Smooth muscle cell (in vitro differentiated cells): ENCODE results near the gene MPZL2. TPM values are rescaled to one million over a fixed set of nuclear protein-coding genes. Genes with fewer than 3 reads are reported as not detected.

Source experiments
- DNase-seq: peaks from one replicate; lab custom pipeline; 2025; ENCODE audit not compliant: unreplicated experiment; lab: John Stamatoyannopoulos, UW
- H2AFZ ChIP-seq: fragments of 200-600 bp; sonication (generic); 2 replicates; pipeline ENCODE4 v1.6.0; 2016; ENCODE audit warnings: antibody characterized with exemption, low read depth, mild to moderate bottlenecking
- H3F3A ChIP-seq: fragments of 200-600 bp; sonication (generic); 2 replicates; pipeline ENCODE4 v1.6.0; 2017; ENCODE audit warnings: antibody characterized with exemption, low read depth
- H3K27ac ChIP-seq: fragments of 200-600 bp; sonication (generic); 2 replicates; pipeline ENCODE4 v1.5.1; 2016; ENCODE audit warnings: low read depth, mild to moderate bottlenecking
- H3K27me3 ChIP-seq: fragments of 200-600 bp; sonication (generic); 2 replicates; pipeline ENCODE4 v1.6.1; 2016; ENCODE audit warnings: low read depth, mild to moderate bottlenecking
- H3K36me3 ChIP-seq: fragments of 200-600 bp; sonication (generic); 2 replicates; pipeline ENCODE4 v1.5.1; 2016; ENCODE audit warnings: low read depth
- H3K4me1 ChIP-seq: fragments of 200-600 bp; sonication (generic); 2 replicates; pipeline ENCODE4 v1.5.1; 2016; ENCODE audit warnings: low read depth
- H3K4me2 ChIP-seq: fragments of 200-600 bp; sonication (generic); 2 replicates; pipeline ENCODE4 v1.6.0; 2016; ENCODE audit warnings: mild to moderate bottlenecking
- H3K4me3 ChIP-seq: fragments of 200-600 bp; sonication (generic); 2 replicates; pipeline ENCODE4 v1.5.1; 2016; ENCODE audit warnings: mild to moderate bottlenecking
- H3K79me2 ChIP-seq: fragments of 200-600 bp; sonication (generic); 2 replicates; pipeline ENCODE4 v1.6.0; 2016; ENCODE audit warnings: low read depth, mild to moderate bottlenecking
- H3K9ac ChIP-seq: fragments of 200-600 bp; sonication (generic); 2 replicates; pipeline ENCODE4 v1.6.0; 2016; ENCODE audit warnings: low read depth
- H3K9me3 ChIP-seq: fragments of 200-600 bp; sonication (generic); replicated peaks from 2 replicates; pipeline ENCODE4 v1.5.1; 2016; ENCODE audit warnings: low read depth
- H4K20me1 ChIP-seq: fragments of 200-600 bp; sonication (generic); 2 replicates; pipeline ENCODE4 v1.6.0; 2016; ENCODE audit warnings: low read depth
- WGBS: methylation state at CpG from one replicate; pipeline ENCODE4 v1.1.7; 2016; ENCODE audit warnings: low lambda C conversion rate; 5-methylcytosine and 5-hydroxymethylcytosine counted together
- polyA plus RNA-seq: library from polyadenylated mRNA; unstranded; fragments of >200 nt; fragmentation: Nextera tagmentation; extraction: Ambion mirVana; gene quantifications from 2 replicates; pipeline ENCODE4 v1.2.1, GENCODE V29; 2016
- total RNA-seq: library from RNA; depleted of rRNA; stranded (reverse); fragments of >200 nt; gene quantifications from 2 replicates; pipeline ENCODE4 v1.2.3, GENCODE V29; 2014
- TF ChIP-seq, protein P1 (sequence below): fragments of 200-600 bp; sonication (generic); IDR thresholded peaks from 2 replicates; pipeline ENCODE4 v1.5.1; 2017; ENCODE audit warnings: borderline replicate concordance, mild to moderate bottlenecking, antibody characterized with exemption; ENCODE audit not compliant: insufficient read depth, poor library complexity, severe bottlenecking

MPZL2 gene
- total and polyA plus RNA-seq, 2 experiments from 2014 or later: 5.5 to 53.9 TPM

DNA sequence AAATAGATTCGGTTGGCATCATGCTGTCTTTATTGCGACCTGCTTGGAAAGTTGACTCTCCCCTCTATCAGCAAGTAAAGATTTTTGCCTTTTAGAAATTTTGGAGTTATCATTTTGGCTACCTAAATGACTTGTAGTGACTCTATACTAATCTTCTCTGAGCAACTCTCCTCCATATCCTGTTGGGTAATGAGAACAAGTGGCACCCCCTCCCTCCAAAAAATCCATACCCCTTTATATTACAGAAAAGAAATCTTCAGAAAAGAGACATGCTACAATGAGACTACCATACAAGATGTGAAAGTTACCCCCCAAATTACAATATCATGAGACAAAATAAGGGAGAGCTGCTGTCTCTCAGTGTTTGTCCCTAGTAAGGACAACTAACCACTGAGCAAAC is 40.5 kb downstream of the MPZL2 start:
- H3K36me3 ChIP-seq: no peaks in the 10 kb centered on the region
- no peak overlapping the region for H2AFZ ChIP-seq
- no peaks in the 10 kb centered on the region for H3F3A ChIP-seq
- TF ChIP-seq, protein P1, sequence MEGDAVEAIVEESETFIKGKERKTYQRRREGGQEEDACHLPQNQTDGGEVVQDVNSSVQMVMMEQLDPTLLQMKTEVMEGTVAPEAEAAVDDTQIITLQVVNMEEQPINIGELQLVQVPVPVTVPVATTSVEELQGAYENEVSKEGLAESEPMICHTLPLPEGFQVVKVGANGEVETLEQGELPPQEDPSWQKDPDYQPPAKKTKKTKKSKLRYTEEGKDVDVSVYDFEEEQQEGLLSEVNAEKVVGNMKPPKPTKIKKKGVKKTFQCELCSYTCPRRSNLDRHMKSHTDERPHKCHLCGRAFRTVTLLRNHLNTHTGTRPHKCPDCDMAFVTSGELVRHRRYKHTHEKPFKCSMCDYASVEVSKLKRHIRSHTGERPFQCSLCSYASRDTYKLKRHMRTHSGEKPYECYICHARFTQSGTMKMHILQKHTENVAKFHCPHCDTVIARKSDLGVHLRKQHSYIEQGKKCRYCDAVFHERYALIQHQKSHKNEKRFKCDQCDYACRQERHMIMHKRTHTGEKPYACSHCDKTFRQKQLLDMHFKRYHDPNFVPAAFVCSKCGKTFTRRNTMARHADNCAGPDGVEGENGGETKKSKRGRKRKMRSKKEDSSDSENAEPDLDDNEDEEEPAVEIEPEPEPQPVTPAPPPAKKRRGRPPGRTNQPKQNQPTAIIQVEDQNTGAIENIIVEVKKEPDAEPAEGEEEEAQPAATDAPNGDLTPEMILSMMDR: no peak
- no peaks in the 10 kb centered on the region for H3K9me3 ChIP-seq
- H3K4me2 ChIP-seq: no peak overlapping the region
- no peaks in the 10 kb centered on the region for H3K79me2 ChIP-seq
- peaks cover 46% of the 10 kb centered on the region for H3K27me3 ChIP-seq
- no peak overlapping the region for H3K27ac ChIP-seq
- H3K4me3 ChIP-seq: no peak overlapping the region
- no peaks in the 10 kb centered on the region for H3K4me1 ChIP-seq
- no peaks in the 10 kb centered on the region for H4K20me1 ChIP-seq
- no peak for DNase-seq
- 90% methylated on average over 2 of the region's 2 CpGs for WGBS
- H3K9ac ChIP-seq: no peak overlapping the region

DNA sequence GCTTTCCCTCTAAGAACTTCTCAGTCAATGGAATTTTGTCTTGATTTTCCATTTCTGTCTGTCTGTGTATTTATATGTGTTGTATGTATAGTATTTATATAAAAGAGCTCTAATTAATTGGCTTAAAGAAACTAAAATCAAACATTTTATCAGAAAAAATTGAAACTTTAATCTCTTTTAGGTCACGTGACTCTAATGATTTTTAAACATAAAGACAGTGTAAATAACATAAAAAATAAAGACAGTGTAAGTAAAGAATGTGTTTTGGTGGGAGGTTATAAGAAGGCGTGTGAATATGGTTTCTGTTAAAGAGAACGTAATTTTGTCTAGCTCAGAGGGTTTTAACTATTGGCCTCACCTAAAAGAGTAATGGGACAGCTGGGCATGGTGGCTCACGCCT is 41.7 kb downstream of the MPZL2 start:
- H4K20me1 ChIP-seq: no peaks in the 10 kb centered on the region
- no peak overlapping the region for H3K4me3 ChIP-seq
- H3K9me3 ChIP-seq: no peaks in the 10 kb centered on the region
- peaks cover 34% of the 10 kb centered on the region for H3K27me3 ChIP-seq
- H3F3A ChIP-seq: no peaks in the 10 kb centered on the region
- H3K36me3 ChIP-seq: no peaks in the 10 kb centered on the region
- H3K79me2 ChIP-seq: no peaks in the 10 kb centered on the region
- H3K4me1 ChIP-seq: no peaks in the 10 kb centered on the region
- DNase-seq: no peak
- 79% methylated on average over 4 of the region's 4 CpGs for WGBS
- H3K27ac ChIP-seq: no peak overlapping the region
- H3K9ac ChIP-seq: no peak overlapping the region
- TF ChIP-seq, protein P1: no peak
- no peak overlapping the region for H2AFZ ChIP-seq
- H3K4me2 ChIP-seq: no peak overlapping the region

DNA sequence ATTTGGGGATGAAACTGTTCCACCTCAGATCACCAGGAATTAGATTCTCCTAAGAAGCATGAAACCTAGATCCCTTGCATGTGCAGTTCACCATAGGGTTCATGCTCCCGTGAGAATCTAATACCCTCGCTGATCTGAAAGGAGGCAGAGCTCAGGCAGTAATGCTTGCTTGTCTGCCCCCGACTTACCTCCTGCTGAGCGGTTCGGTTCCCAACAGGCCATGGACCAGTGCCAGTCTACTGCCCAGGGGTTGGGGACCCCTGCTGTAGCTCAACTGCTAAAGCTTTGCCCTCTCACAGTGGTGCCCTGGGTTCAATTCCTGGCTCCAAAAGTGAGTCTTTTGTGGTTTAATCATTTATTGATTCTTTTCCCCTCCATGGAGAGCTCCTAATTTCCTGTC is 42.7 kb downstream of the MPZL2 start:
- H3K4me1 ChIP-seq: no peaks in the 10 kb centered on the region
- H4K20me1 ChIP-seq: no peaks in the 10 kb centered on the region
- H3K4me3 ChIP-seq: no peak overlapping the region
- H3K9me3 ChIP-seq: no peaks in the 10 kb centered on the region
- H3K36me3 ChIP-seq: no peaks in the 10 kb centered on the region
- peaks cover 24% of the 10 kb centered on the region for H3K27me3 ChIP-seq
- H3K27ac ChIP-seq: no peak overlapping the region
- DNase-seq: no peak
- no peaks in the 10 kb centered on the region for H3K79me2 ChIP-seq
- no peak overlapping the region for H3K9ac ChIP-seq
- no peak overlapping the region for H2AFZ ChIP-seq
- 86% methylated on average over 5 of the region's 5 CpGs for WGBS
- H3F3A ChIP-seq: no peaks in the 10 kb centered on the region
- no peak overlapping the region for H3K4me2 ChIP-seq
- TF ChIP-seq, protein P1: no peak

DNA sequence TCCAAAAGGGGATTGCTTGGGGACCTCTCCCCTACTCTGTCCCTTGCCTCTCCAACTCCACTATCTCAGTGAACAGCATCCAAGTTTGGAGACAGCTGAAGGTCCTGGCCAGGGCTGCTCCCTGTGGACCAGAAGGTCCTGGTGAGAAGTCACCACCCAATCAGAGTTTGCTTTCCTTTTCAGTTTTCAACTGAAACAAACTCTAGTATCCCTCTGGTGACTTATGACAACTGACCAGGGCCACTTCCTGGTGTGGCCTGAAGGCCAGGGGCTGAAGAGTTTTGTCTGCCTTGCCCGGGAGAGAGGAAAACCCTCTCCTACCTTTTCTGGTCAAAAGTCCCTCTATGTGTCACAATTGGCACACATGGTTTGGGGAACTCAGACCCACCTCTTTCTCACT is 44.4 kb downstream of the MPZL2 start:
- H3K9me3 ChIP-seq: no peaks in the 10 kb centered on the region
- H3K79me2 ChIP-seq: no peaks in the 10 kb centered on the region
- no peaks in the 10 kb centered on the region for H4K20me1 ChIP-seq
- no peak overlapping the region for H3K4me3 ChIP-seq
- H3K27me3 ChIP-seq: peaks cover 17% of the 10 kb centered on the region
- no peak overlapping the region for H2AFZ ChIP-seq
- no peak overlapping the region for H3K27ac ChIP-seq
- H3K4me2 ChIP-seq: no peak overlapping the region
- no peaks in the 10 kb centered on the region for H3K4me1 ChIP-seq
- no peaks in the 10 kb centered on the region for H3K36me3 ChIP-seq
- 90% methylated on average over 1 of the region's 1 CpG for WGBS
- H3K9ac ChIP-seq: no peak overlapping the region
- no peak for DNase-seq
- TF ChIP-seq, protein P1: no peak
- no peaks in the 10 kb centered on the region for H3F3A ChIP-seq
